Ovary (tissue), 3 donors: ENCODE measurements around the gene AKAP6.

Experiments
- POLR2A ChIP-seq: fragments of 450-650 bp; IDR thresholded peaks from one replicate; pipeline ENCODE4 v1.6.1; 2017; ENCODE audit warnings: antibody characterized with exemption, mild to moderate bottlenecking, moderate library complexity
- TF ChIP-seq, protein P1 (sequence below), 3 donors: fragments of 450-650 bp in 2 of 3; fragments of 200-600 bp in 1 of 3; IDR thresholded peaks; one replicate each; pipeline versions ENCODE4 v1.5.1 to v1.8.0; 2016 to 2022; ENCODE audit warnings: antibody characterized with exemption in 3 of 3, mild to moderate bottlenecking in 1 of 3
- donor health status: DM: no; HTN: no; CAD: no.

DNA sequence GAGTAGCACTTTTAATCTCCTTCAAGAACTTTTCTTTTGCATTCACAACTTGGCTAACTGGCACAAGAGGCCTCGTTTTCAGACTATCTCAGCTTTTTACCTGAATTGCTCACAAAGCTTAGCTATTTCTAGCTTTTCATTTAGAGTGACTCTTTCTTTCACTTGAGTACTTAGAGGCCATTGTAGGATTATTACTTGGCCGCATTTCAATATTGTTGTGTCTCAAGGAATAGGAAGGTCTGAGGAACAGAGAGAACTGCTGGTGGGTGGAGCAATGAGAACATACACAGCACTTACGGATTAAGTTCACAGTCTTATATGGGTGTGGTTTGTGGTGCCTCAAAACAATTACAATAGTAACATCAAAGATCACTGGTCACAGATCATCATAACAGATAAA is 384.8 kb downstream of the AKAP6 start:
- TF ChIP-seq, protein P1, sequence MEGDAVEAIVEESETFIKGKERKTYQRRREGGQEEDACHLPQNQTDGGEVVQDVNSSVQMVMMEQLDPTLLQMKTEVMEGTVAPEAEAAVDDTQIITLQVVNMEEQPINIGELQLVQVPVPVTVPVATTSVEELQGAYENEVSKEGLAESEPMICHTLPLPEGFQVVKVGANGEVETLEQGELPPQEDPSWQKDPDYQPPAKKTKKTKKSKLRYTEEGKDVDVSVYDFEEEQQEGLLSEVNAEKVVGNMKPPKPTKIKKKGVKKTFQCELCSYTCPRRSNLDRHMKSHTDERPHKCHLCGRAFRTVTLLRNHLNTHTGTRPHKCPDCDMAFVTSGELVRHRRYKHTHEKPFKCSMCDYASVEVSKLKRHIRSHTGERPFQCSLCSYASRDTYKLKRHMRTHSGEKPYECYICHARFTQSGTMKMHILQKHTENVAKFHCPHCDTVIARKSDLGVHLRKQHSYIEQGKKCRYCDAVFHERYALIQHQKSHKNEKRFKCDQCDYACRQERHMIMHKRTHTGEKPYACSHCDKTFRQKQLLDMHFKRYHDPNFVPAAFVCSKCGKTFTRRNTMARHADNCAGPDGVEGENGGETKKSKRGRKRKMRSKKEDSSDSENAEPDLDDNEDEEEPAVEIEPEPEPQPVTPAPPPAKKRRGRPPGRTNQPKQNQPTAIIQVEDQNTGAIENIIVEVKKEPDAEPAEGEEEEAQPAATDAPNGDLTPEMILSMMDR (IDR thresholded peaks at IDR 0.05): no peak
- TF ChIP-seq POLR2A: no peak
